HG02678 (cell line): ENCODE data around the gene KCTD18.

Source experiments
- ATAC-seq: cut with Tn5 transposase; IDR thresholded peaks from one replicate; pipeline ENCODE4 v1.9.1; 2021; ENCODE audit warnings: mild to moderate bottlenecking, moderate library complexity; ENCODE audit not compliant: unreplicated experiment

The KCTD18 gene

DNA sequence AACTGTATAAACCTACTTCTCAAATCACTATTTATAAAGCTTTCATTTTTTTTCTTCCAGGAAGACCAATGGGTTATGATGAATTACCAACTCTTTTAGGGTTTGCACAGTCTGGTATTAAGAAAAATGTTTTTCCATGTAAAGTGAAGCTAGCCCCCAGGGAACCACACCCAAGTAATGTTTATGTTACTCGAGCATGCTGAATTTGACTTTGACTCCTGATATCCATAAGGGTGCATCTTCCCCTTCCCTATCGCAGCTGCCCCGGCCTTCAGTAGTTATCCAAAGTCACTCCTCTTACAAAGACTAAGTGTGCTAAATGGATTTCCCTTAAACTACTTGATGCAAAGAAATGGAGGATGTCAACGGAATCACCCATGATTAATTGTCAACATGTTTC, 21.7 kb downstream of the KCTD18 start:
- ATAC-seq: no peak

DNA sequence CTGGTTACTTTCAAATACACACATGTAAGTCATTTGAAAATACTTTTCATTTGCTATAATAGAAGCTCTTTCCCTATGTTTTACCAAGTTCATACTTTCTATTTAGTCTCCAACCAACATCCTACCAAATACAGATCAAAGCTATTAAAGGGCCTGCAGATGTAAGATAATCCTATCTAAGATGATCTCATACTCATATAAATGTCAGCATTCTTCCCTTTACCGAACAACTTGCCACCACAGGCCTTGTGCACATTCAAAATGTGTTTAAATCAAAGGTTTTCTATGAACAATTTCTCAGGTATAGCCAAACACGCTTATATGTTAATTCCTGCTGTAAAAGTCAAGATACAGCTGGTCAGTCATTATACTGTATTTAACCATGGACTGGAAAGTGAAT, 23.3 kb downstream of the KCTD18 start:
- ATAC-seq: no peak

DNA sequence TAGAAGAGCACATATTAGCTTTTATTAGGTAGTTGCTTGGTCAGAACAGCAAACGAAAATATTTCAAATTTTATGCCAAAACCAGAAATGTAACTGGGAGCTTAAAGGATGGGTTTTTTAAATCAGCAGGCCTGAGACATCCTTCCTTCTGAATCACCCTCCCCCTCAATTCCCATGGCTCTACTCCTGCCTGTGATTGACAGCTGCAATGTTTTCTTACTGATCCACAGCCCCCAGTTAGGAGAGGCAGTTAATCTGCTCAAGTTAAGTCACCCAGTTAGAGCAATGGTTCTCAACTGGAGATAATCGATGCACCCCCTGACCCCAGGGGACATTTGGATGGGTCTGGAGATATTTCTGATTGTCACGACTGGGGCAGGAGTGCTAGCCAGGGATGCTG, 24.9 kb downstream of the KCTD18 start:
- ATAC-seq: no peak

DNA sequence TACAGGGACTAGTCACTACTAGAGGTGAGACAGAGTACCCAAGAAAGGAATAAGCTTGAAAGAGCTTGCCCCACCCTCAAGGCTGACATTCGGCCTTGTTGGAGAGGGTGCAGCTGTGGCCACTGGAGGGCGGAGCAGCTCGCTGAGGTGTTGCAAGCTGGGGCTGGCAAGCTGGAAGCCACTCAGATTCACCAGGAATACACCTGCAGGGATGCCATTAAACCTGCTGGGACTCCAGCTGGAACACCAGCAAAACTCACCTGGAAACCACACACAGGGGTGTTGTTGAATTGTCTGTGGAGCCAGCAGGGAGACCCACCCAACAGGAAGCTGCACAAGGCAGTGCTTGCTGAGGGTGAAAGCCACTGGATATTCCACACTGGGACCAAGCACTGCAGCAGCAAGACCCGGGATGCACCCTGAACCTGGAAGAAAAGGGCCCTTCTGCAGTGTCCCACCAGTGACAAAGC, 26.1 kb downstream of the KCTD18 start:
- ATAC-seq: peak; percentile 70

DNA sequence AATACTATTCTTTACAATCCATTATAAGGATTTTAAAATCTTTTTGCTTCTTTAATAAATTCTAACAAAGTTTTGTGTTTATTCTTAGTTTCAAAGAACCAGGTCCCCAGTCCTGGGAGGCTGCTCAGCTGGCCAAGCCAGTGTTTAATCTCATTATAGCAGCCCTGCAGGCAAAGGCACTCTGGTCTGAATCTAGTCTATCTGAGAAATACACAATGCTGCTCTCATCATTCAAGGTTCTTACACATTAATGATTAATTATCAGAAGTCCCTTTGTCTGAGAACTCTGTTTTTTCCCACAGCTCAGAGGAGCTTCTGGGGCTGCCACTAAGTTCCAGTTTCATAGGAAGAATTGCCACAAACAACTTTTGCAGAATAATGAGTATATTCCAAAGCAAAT, 27.7 kb downstream of the KCTD18 start:
- peak; percentile 55 for ATAC-seq

DNA sequence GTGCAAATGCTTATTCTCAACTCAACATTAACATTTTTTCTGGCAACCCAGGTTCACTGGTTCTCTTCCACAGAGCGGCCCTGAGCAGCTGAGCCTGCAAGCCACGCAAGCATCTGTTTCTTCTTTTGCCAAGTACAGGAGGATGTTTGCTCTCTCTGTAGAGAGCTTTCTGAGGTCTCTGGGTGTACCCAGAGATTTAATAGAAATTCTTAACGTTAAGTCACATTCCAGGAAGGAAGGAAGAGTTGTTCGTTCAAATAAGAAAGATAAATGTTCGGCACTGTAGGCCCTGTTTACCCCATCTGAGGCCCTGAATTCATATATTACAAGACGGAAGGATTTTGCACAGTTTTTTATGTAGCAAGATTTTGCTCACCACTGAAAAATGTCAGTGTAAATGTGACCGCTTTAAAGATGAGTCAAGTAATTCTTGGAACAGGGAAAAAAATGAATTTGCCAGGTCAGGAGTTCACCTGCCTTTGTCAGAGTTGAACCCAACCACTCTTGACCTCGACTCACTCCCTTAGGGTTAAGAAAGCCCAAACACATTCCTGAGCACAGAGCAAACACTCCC, 30.1 kb downstream of the KCTD18 start:
- no peak for ATAC-seq

DNA sequence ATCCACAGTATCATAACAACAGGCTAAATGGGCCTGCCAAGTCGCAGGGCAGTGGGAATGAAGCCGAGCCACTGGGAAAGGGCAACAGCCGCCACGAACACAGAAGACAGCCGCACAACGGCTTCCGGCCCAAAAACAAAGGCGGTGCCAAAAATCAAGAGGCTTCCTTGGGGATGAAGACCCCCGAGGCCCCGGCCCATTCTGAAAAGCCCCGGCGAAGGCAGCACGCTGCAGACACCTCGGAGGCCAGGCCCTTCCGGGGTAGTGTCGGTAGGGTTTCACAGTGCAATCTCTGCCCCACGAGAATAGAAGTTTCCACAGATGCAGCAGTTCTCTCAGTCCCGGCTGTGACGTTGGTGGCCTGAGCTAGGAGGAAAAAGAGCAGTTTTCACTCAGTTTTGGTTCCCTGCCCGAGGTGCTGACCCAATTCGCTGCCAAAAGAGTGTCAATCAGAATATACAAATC, 32.2 kb downstream of the KCTD18 start:
- ATAC-seq: no peak

DNA sequence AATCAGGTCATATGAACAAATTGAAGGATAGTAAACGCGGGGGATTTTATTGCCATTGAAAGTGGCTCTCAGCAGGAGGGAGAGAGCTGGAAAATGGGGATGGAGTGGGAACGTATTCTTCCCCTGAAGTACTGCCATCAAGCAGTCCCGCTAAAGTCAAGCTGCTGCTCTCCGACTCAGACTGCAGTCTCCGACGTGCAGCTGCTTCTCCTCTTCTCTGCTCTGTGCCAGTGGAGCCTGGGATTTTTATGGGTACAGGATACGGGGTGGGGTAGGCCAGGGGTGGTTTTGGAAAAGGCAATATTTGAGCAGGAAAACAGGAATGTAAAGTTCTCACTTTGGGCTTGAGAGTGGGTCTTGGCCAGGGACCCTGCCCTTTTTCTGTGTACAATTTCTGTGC, 33.0 kb downstream of the KCTD18 start:
- no peak for ATAC-seq

DNA sequence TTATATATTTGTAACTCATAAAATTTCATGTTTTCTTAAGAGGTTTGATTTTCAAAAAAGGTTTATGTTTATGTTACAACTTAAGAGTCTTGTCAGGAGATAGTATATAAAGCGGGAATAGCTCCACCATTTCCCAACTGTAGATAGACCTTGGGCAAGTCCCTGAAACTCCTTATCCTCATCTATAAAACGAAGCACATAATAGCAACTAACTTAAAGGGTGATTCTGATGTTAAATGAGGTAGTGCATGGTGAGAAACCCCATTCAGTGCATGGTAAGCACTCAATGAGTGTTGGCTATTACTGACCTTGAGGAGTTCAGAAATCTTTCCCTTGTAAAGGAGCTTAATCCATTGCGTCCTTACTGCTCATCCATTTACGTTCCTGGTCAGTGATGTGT, 34.1 kb downstream of the KCTD18 start:
- ATAC-seq: no peak

DNA sequence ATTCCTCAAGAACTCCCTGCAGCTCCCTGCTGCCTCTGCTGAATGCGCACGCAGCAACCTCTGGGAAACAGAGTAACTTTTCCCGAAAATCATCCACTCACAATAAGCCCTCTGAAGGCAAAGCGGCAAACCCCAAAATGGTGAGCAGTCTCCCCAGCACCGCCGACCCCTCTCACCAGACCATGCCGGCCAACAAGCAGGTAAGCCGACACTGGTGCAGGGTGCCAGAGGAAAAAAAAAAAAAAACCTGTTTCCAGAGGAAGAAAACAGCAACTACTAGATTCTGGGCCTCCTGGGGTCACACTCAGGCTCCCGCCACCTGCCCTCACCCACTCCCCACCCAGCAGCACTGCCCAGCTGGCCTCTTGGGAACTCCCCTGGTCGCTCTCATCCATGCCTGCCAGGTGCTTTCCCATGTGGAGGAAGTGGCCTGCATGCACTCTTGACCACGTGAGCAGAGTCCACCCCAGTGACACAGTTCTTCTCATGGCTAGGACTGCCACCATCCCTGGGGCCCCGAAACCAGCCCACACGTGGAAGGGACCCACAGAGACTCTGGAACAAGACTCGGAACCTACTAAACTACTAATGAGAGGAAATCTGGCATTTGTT, 36.9 kb downstream of the KCTD18 start:
- peak; percentile 29 for ATAC-seq

DNA sequence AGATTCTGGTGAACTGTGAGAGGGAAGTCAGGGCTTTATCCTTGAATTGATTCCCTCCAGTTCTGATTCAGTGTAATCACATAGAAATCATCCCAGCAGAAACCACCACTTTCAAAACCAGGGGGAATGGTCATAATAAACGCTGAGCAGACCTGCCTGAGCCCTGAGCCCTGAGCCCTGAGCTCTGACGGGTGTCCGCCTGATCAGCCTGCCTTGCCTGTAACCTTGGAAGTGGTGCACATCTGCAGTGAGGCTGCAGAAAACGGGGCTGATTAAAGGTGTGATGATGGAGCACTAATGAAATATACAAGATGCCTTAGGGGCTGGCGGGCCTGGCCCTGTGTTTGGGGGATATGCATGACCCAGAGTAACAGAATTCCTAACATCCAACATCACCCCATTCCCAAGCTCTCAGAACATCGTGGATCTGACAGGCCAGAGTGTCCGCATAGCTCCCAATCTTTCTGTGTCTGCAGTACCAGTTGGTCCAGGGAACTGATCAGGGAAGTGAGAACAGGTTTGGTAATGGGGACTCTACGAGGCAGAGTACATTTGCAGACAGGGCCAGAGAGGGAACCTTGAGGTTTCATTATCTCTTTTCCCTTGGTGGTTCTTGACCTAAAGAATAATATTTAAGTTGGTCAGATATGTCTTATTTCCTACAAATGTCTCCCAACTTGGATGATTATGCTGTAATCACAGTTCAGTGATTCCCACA, 37.8 kb downstream of the KCTD18 start:
- peak; percentile 3 for ATAC-seq

DNA sequence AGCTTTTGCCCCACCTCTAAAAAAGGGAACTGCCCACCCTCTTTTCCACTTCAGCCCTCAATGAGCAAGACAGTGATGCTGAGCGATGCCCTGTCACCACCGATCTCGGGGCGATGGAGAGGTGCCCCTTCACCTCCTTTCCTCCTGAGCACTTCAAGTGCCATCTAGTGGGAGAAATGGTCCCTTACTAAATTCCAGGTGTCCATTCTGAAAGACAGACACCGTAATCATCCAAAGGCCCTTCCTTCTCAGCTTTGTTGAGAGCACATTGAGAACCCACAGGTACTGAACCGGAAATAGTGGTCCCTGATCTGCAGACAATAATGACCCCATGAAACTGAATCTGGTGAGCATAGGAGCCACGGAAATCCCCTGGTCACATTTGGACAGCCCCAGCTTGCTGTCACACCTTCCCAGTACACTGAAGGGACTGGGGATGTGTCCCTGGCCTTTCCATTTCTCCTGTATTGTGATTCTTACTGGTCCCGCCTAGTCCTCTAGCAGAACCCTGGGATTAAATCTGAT, 38.5 kb downstream of the KCTD18 start:
- peak; percentile 71 for ATAC-seq

DNA sequence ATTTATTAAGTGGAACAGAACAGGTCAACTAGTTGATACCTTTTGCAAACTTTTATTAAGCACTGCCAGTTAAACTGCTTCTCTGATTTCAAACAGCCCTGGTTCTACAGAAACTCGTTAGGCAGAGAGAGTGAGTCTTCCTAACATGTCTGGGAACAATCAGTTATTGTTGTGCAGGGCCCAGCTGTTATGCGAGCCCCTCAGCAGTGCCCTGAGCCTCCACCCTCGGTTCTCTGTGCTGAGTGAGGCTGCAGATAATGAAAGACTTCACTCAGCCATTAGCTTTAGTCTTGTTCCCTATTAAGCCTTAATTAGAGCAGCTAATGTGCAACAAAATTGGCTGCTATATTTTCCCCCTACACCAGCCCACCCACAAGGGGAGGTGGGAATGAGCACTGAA, 39.6 kb downstream of the KCTD18 start:
- ATAC-seq: no peak

DNA sequence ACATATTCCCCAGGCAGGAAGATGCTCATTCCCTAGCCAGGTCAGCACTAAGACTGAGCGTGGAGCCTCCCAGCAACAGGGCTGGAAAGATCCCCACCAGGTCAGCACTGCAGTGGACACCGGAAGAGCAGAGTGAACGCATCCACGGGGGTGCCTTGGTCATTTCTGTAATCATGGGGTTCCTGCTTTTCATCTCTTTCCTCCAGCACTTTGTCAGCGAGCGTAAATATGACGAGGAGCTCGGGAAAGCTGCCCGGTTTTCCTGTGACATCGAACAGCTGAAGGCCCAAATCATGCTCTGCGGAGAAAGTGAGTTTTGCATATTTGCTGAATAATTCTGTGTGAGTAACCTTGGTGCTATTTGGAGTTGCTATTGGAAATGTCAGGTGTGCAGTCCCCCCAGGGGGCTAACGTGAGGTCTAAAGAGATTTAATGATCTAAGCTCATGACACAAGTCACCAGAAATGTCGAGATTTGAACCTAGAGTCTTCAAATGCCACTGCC, 40.1 kb downstream of the KCTD18 start:
- no peak for ATAC-seq

DNA sequence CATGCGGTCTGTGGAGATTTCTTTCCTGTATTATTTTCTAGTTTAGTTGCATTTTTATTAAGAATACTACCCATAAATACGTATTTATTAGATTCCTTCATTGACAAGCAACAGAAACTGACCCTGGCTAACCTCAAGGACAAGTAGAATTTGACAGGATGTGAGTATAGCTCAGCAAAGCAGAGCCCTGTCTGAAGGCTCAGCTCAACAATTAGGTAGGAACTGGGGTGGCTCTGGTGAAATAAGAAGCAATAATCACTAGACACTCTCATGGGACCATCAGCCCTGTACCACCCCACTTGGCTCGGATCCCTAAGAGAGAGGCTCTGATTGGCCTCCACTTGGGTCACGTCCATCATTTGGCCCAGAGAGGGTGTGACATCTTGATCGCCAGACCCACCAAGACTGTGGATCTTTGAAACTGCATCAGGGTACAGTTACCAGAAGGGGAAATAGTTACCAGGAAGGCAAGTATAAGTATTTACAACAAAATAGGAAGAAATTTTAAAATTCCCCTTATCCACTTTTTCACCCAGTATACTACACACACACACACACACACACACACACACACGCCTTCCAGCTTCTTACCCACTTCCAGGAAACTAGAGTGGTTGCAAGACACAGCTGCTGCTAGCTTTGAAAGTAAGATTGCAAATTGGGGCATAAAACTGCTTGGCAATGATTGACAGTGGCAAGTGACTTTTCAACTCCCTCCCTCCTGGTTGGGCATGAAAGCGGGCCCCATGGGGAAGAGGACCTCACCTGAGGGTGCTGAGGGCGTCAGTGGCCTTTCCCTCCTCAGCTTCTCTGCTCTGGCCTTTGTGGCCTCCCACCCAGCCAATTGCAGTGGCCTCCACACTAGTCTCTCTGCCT, 41.8 kb downstream of the KCTD18 start:
- ATAC-seq: peak; percentile 32

DNA sequence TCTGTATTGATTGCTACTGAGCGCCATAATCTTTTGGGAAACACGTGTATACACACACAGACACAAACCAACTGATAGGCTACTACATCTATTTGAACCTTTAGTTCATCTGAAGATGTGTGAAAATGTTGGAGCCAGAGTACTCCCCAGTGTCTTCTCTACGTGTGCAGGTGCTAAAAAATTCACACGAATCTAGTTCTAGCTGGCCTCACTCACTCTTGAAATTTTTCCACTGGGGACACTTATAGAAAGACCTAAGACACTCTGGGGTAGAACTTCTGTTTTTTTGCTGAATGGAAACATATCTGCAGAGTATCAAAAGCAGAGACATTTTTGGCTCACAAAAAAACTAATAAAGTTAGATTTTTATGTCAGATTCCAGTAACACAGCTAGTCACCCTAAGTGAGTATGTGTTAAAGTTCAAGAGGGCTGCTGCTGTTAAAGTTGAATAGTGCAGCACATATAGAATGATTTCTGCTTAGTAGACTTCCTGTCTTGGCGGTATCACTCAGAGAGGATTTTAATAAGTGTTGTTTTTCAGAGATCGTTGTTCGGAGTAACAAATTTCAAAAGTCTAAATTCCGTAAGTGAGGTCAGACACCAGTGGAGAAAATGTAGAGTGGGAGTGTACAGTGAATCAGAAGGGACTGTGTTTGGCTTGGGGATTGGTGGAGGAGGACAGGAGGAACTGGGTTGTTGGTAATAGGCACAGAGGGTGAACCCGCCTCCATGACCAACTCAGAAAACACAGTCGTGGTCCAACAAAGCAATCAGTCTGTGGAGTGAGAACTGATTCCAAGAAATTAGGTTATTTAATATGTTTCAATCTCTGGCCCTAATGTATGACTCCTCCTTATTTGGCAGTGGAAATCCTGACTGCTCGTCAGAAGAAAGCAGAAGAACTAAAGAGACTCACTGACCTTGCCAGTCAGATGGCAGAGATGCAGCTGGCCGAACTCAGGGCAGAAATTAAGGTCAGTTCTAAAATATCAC, 43.1 kb downstream of the KCTD18 start:
- no peak for ATAC-seq

DNA sequence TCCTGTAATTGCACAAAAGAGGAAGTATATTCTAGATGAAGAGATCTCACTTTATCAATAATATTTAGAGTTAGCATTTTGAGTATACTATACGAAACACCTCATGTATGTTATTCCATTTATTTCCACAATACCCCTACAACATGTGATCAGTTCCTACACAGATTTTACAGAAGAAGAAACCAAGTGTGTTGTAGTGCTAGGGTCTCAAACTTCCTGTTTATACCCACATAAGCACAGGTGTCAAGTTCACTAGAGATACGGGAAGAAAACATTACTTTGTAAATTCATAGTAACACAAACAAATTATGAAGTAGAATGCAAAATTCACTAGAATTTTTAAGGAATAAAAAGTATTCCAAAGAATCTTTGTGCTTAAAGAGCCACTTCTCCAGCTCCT, 46.4 kb downstream of the KCTD18 start:
- no peak for ATAC-seq

DNA sequence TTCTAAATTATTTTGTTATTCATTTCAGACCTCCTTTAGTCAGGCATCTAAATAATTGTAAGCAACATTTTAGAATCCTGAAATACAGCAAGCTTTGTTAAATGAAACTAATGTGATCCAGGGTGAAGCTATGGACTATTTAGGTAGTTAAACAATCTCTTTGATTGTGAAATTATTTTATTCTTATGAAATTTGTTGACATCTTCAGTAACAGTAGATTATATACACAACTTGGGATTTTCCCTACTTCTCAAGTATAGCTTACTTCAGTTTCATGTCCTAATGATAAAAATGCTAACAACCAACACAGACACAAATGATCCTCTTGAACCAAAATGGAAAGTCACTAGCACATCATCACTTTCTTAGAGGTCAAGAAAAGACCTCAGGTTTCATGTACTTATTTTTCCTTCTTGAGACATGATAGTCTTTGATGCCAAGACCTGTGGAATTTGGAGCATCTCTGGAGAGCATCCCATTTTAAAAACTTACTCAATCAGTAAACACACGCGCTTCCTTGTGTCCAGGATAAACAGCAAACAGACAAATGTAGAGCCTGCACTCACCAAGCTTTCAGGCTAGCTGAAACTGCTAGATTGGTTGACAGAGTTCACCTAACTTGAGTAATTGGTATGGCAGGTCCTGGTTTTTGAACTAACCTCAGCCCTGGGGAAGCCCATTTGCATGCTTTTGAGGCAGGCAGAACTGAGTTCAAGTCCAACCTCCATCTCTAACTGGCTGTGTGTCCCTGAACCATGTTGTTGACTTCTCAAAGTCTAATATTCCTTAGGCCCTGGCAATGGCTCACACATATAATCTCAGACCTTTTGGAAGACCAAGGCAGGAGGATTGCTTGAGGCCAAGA, 47.8 kb downstream of the KCTD18 start:
- no peak for ATAC-seq

DNA sequence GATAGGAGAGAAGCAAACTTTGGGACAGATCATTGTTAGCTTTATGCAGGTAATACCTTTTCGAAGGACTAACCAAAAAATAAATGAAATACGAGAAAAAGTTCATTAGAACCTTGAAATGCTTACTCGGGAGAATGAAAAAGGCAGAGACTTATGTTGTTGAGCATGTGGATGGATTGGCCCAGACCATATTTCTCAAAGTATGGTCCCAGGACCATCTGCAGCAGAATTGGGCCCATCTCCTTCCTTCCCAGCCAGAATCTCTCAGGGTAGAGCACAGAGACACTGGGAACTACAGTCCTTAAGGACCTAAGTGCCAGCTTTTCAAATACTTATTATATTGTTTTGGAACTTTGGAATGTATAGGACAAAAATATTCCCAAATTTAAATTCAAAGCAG, 50.8 kb downstream of the KCTD18 start:
- no peak for ATAC-seq
